Measurements from ENCODE around the gene COL12A1.

COL12A1 gene

GRCh38 chr6:75107913-75108312, 97.9 kb downstream of the COL12A1 start:
- TF ChIP-seq CTCF (IDR thresholded peaks at IDR 0.05; ENCODE audit: borderline replicate concordance, control extremely low read depth, extremely low read depth, insufficient read depth, missing control alignments): no peak
- in situ Hi-C loops (cut with MboI; ENCODE audit: low sequenced_read_pairs, unreplicated experiment): no loop called here

GRCh38 chr6:75106426-75106825, 99.4 kb downstream of the COL12A1 start:
- no peak for TF ChIP-seq CTCF (IDR thresholded peaks at IDR 0.05; ENCODE audit: borderline replicate concordance, control extremely low read depth, extremely low read depth, insufficient read depth, missing control alignments)
- in situ Hi-C loops (cut with MboI; ENCODE audit: low sequenced_read_pairs, unreplicated experiment): no loop called here
- DNase-seq (ENCODE audit: low spot score): no peak

More at GRCh38 chr6:75107913-75108312, 97.9 kb downstream of the COL12A1 start:
- DNase-seq (ENCODE audit: low spot score): no peak

- no peak for TF ChIP-seq CTCF (IDR thresholded peaks at IDR 0.05; ENCODE audit: borderline replicate concordance, control extremely low read depth, extremely low read depth, insufficient read depth, missing control alignments)
- in situ Hi-C loops (cut with MboI; ENCODE audit: low sequenced_read_pairs, unreplicated experiment): no loop called here
- no peak for DNase-seq (ENCODE audit: low spot score)
Observed at GRCh38 chr6:75103431-75103830, 102.4 kb downstream of the COL12A1 start.

- no peak for DNase-seq (ENCODE audit: low spot score)
- in situ Hi-C loops (cut with MboI; ENCODE audit: low sequenced_read_pairs, unreplicated experiment): no loop called here
- no peak for TF ChIP-seq CTCF (IDR thresholded peaks at IDR 0.05; ENCODE audit: borderline replicate concordance, control extremely low read depth, extremely low read depth, insufficient read depth, missing control alignments)
Observed at GRCh38 chr6:75102301-75102700, 103.6 kb downstream of the COL12A1 start.

GRCh38 chr6:75101896-75102295, 104.0 kb downstream of the COL12A1 start:
- no peak for TF ChIP-seq CTCF (IDR thresholded peaks at IDR 0.05; ENCODE audit: borderline replicate concordance, control extremely low read depth, extremely low read depth, insufficient read depth, missing control alignments)
- in situ Hi-C loops (cut with MboI; ENCODE audit: low sequenced_read_pairs, unreplicated experiment): no loop called here
- no peak for DNase-seq (ENCODE audit: low spot score)

GRCh38 chr6:75098709-75099108, 107.1 kb downstream of the COL12A1 start:
- in situ Hi-C loops (cut with MboI; ENCODE audit: low sequenced_read_pairs, unreplicated experiment): no loop called here
- no peak for TF ChIP-seq CTCF (IDR thresholded peaks at IDR 0.05; ENCODE audit: borderline replicate concordance, control extremely low read depth, extremely low read depth, insufficient read depth, missing control alignments)
- DNase-seq (ENCODE audit: low spot score): no peak

GRCh38 chr6:75096966-75097365, 108.9 kb downstream of the COL12A1 start:
- no peak for DNase-seq (ENCODE audit: low spot score)
- no peak for TF ChIP-seq CTCF (IDR thresholded peaks at IDR 0.05; ENCODE audit: borderline replicate concordance, control extremely low read depth, extremely low read depth, insufficient read depth, missing control alignments)
- in situ Hi-C loops (cut with MboI; ENCODE audit: low sequenced_read_pairs, unreplicated experiment): no loop called here
